K562 (cell line): ENCODE measurements around the gene PTPRT. TPM values are rescaled to one million over a fixed set of nuclear protein-coding genes. Genes with fewer than 3 reads are reported as not detected.
A peak's percentile ranks its signal among the peaks of the same experiment; 100 is the strongest.

ENCODE experiments used
- DPF2 ChIP-seq: fragments of 450-650 bp; IDR thresholded peaks from 2 replicates; pipeline ENCODE4 v1.6.1; 2016
- ELF1 ChIP-seq: fragments of 200-800 bp; sonication (Bioruptor generic); IDR thresholded peaks from 2 replicates; pipeline ENCODE4 v1.6.1; 2016; ENCODE audit warnings: missing genetic modification characterization, missing compliant biosample characterization
- ERF ChIP-seq: fragments of 450-650 bp; formaldehyde crosslinking; IDR thresholded peaks from 2 replicates; pipeline ENCODE4 v1.4.0; 2020; ENCODE audit warnings: mild to moderate bottlenecking, mixed read lengths
- MYC ChIP-seq, 2 experiments: fragments of 250-450 bp in 1 of 2; sonication (Bioruptor Pico) in 1 of 2; IDR thresholded peaks; 2 replicates each; pipeline versions ENCODE4 v1.5.1 to v1.6.1; 2012 to 2021; ENCODE audit warnings: low read depth in 2 of 2, borderline replicate concordance in 1 of 2, improper control_type of control experiment in 1 of 2, low read length in 1 of 2, mild to moderate bottlenecking in 1 of 2, moderate library complexity in 1 of 2
- NR2C2 ChIP-seq, 2 experiments: fragments of 200-800 bp in 1 of 2; sonication (Bioruptor generic) in 1 of 2; sonication (generic) in 1 of 2; formaldehyde crosslinking in 1 of 2; IDR thresholded peaks; 2 replicates each; pipeline versions ENCODE4 v1.6.1 to v1.8.0; 2016 to 2022; ENCODE audit warnings: mild to moderate bottlenecking in 1 of 2, missing compliant biosample characterization in 1 of 2, missing genetic modification characterization in 1 of 2, missing genetic modification reagents in 1 of 2
- POLR2H ChIP-seq: IDR thresholded peaks from 2 replicates; pipeline ENCODE4 v1.6.1; 2016; ENCODE audit warnings: missing genetic modification characterization, low read depth, mild to moderate bottlenecking, control low read depth, missing compliant biosample characterization, moderate library complexity
- RAD51 ChIP-seq: fragments of 450-650 bp; IDR thresholded peaks from 2 replicates; pipeline ENCODE4 v1.7.1; 2016; ENCODE audit warnings: low read depth, mild to moderate bottlenecking, borderline replicate concordance
- RFX1 ChIP-seq: fragments of 450-650 bp; IDR thresholded peaks from 2 replicates; pipeline ENCODE4 v1.6.1; 2016; ENCODE audit warnings: mild to moderate bottlenecking, moderate library complexity
- SMARCA5 ChIP-seq: fragments of 450-650 bp; IDR thresholded peaks from 2 replicates; pipeline ENCODE4 v1.6.1; 2016
- TCF3 ChIP-seq: sonication (generic); formaldehyde crosslinking; IDR thresholded peaks from 2 replicates; pipeline ENCODE4 v1.4.0; 2020; ENCODE audit warnings: mild to moderate bottlenecking, missing genetic modification reagents
- YY1 ChIP-seq, 3 experiments: IDR thresholded peaks; 2 replicates each; pipeline ENCODE4 v1.6.1; 2011; ENCODE audit warnings: low read length in 2 of 3, mild to moderate bottlenecking in 2 of 3, moderate library complexity in 2 of 3, borderline replicate concordance in 1 of 3, control low read depth in 1 of 3, low read depth in 1 of 3; ENCODE audit not compliant: insufficient read depth in 3 of 3, insufficient replicate concordance in 2 of 3, control insufficient read depth in 1 of 3, insufficient read length in 1 of 3; ENCODE audit errors: extremely low read depth in 1 of 3
- ZBED1 ChIP-seq: IDR thresholded peaks from 2 replicates; pipeline ENCODE4 v1.6.1; 2014
- ZBTB17 ChIP-seq: fragments of 450-650 bp; formaldehyde crosslinking; IDR thresholded peaks from 2 replicates; pipeline ENCODE4 v1.4.0; 2020; ENCODE audit warnings: mild to moderate bottlenecking
- ZSCAN32 ChIP-seq: fragments of 450-650 bp; formaldehyde crosslinking; IDR thresholded peaks from 2 replicates; pipeline ENCODE4 v1.4.0; 2020; ENCODE audit warnings: mild to moderate bottlenecking, moderate library complexity
- polyA plus RNA-seq, 8 experiments: library from polyadenylated mRNA; depleted of rRNA in 4 of 8; stranded (reverse) in 5 of 8; unstranded in 3 of 8; fragments of >200 nt; fragmentation: Nextera tagmentation in 2 of 8; fragmentation: Illumina TruSeq in 1 of 8; extraction: Ambion mirVana in 2 of 8; extraction: Trizol in 1 of 8; gene quantifications; 2 replicates each; pipeline versions ENCODE4 v1.2.1 to v1.2.3, GENCODE V29; 2011 to 2014; ENCODE audit warnings: inconsistent platforms in 1 of 8, missing spikeins in 1 of 8
- total RNA-seq, 7 experiments: library from RNA; depleted of rRNA in 6 of 7; stranded (reverse); fragments of >200 nt in 6 of 7; fragmentation: Illumina TruSeq in 2 of 7; extraction: Trizol in 2 of 7; gene quantifications; 2 replicates each; pipeline versions ENCODE4 v1.2.1 to v1.2.3, GENCODE V29; 2011 to 2021; ENCODE audit warnings: low replicate concordance in 1 of 7
- TF ChIP-seq, protein P1 (sequence below): fragments of 450-650 bp; IDR thresholded peaks from 2 replicates; pipeline ENCODE4 v1.6.1; 2016
- TF ChIP-seq, protein P2 (sequence below): fragments of 450-650 bp; formaldehyde crosslinking; IDR thresholded peaks from 2 replicates; pipeline ENCODE4 v1.4.0; 2022; ENCODE audit warnings: missing genetic modification characterization

Gene PTPRT
- total and polyA plus RNA-seq, 9 of the 15 experiments (the other 6 are each of a cell fraction or from before 2014, with no cell fraction given), result not detected

DNA sequence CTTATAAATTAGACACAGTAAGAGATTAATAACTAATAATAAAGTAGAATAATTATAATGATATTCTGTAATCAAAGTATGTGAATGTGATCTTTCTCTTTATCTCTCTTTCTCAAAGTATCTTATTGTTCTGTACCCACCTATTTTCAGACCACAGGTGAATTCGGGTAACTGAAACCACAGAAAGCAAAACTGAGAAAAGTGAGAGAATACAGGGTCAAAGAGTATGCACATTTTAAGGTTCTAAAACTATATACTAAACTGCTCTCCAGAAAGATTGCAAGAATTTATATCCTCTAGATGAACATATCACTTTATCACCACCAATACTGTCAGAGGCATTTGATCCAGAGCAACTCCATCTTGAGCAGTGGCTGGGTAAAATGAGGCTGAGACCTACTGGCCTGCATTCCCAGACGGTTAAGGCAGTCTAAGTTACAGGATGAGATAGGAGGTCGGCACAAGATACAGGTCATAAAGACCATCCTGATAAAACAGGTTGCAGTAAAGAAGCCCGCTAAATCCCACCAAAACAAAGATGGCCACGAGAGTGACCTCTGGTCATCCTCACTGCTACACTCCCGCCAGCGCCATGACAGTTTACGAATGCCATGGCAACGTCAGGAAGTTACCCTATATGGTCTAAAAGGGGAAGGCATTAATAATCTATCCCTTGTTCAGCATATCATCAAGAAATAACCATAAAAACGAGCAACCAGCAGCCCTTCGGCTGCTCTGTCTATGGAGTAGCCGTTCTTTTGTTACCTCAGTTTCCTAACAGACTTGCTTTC lies 211.3 kb downstream of the PTPRT start (continued):
- no peak for TF ChIP-seq MYC (IDR thresholded peaks at IDR 0.05; ENCODE audit: low read depth, low read length)
- TF ChIP-seq MYC (CRISPR knock-in tag; IDR thresholded peaks at IDR 0.05; ENCODE audit: borderline replicate concordance, low read depth), result no peak
- TF ChIP-seq ZSCAN32, result no peak
- TF ChIP-seq RAD51, result no peak
- no peak for TF ChIP-seq ELF1 (tag)
- no peak for TF ChIP-seq POLR2H (tag)
- no peak for TF ChIP-seq SMARCA5
- TF ChIP-seq ERF (CRISPR knock-in tag), result no peak
- TF ChIP-seq TCF3 (CRISPR knock-in tag), result no peak
- TF ChIP-seq YY1 (IDR thresholded peaks at IDR 0.05; ENCODE audit: borderline replicate concordance in 1 of 3, control insufficient read depth in 1 of 3, extremely low read depth in 1 of 3, insufficient read depth in 3 of 3, insufficient read length in 1 of 3, insufficient replicate concordance in 2 of 3, low read depth in 1 of 3, low read length in 2 of 3), result peak in 1 of 3 experiments; percentile 67
- no peak for TF ChIP-seq ZBTB17 (CRISPR knock-in tag)
- TF ChIP-seq NR2C2 (CRISPR knock-in tag; IDR thresholded peaks at IDR 0.05), result no peak
- TF ChIP-seq NR2C2 (tag; IDR thresholded peaks at IDR 0.05), result 0 out of 2 replicates have a peak, but pooled peaks have one; percentile 27
- TF ChIP-seq, protein P1, sequence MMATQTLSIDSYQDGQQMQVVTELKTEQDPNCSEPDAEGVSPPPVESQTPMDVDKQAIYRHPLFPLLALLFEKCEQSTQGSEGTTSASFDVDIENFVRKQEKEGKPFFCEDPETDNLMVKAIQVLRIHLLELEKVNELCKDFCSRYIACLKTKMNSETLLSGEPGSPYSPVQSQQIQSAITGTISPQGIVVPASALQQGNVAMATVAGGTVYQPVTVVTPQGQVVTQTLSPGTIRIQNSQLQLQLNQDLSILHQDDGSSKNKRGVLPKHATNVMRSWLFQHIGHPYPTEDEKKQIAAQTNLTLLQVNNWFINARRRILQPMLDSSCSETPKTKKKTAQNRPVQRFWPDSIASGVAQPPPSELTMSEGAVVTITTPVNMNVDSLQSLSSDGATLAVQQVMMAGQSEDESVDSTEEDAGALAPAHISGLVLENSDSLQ, result no peak
- no peak for TF ChIP-seq DPF2
- no peak for TF ChIP-seq ZBED1
- TF ChIP-seq, protein P2, sequence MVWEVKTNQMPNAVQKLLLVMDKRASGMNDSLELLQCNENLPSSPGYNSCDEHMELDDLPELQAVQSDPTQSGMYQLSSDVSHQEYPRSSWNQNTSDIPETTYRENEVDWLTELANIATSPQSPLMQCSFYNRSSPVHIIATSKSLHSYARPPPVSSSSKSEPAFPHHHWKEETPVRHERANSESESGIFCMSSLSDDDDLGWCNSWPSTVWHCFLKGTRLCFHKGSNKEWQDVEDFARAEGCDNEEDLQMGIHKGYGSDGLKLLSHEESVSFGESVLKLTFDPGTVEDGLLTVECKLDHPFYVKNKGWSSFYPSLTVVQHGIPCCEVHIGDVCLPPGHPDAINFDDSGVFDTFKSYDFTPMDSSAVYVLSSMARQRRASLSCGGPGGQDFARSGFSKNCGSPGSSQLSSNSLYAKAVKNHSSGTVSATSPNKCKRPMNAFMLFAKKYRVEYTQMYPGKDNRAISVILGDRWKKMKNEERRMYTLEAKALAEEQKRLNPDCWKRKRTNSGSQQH (CRISPR knock-in tag), result no peak
- TF ChIP-seq RFX1, result peak; percentile 74
